Measurements from ENCODE around the gene ING2.

ING2 gene

GRCh38 chr4:183499801-183500200 is 5.1 kb upstream of the ING2 start:
- DNase-seq (ENCODE audit: low read depth, low spot score), result no peak

GRCh38 chr4:183503497-183504063 is 1.3 kb upstream of the ING2 start:
- DNase-seq (ENCODE audit: low read depth, low spot score), result no peak

GRCh38 chr4:183504064-183504929 is 561 bp upstream of the ING2 start:
- peak; percentile 99 for DNase-seq (ENCODE audit: low read depth, low spot score)

- peak; percentile 72 for DNase-seq (ENCODE audit: low read depth, low spot score)
Observed at GRCh38 chr4:183505611-183506388, 942 bp downstream of the ING2 start.

GRCh38 chr4:183506389-183506735 is 1.5 kb downstream of the ING2 start:
- DNase-seq (ENCODE audit: low read depth, low spot score), result no peak

- no peak for DNase-seq (ENCODE audit: low read depth, low spot score)
Observed at GRCh38 chr4:183507925-183508696, 3.3 kb downstream of the ING2 start.

GRCh38 chr4:183508697-183509335 is 4.0 kb downstream of the ING2 start:
- DNase-seq (ENCODE audit: low read depth, low spot score), result no peak

- no peak for DNase-seq (ENCODE audit: low read depth, low spot score)
Observed at GRCh38 chr4:183515411-183515810, 10.6 kb downstream of the ING2 start.

- no peak for DNase-seq (ENCODE audit: low read depth, low spot score)
Observed at GRCh38 chr4:183517194-183517593, 12.3 kb downstream of the ING2 start.

- no peak for DNase-seq (ENCODE audit: low read depth, low spot score)
Observed at GRCh38 chr4:183517781-183518180, 12.9 kb downstream of the ING2 start.

GRCh38 chr4:183522821-183523220 is 18.0 kb downstream of the ING2 start:
- no peak for DNase-seq (ENCODE audit: low read depth, low spot score)

- no peak for DNase-seq (ENCODE audit: low read depth, low spot score)
Observed at GRCh38 chr4:183527326-183527725, 22.5 kb downstream of the ING2 start.

- DNase-seq (ENCODE audit: low read depth, low spot score), result no peak
Observed at GRCh38 chr4:183532821-183533220, 28.0 kb downstream of the ING2 start.

- DNase-seq (ENCODE audit: low read depth, low spot score), result no peak
Observed at GRCh38 chr4:183533698-183534097, 28.8 kb downstream of the ING2 start.

- no peak for DNase-seq (ENCODE audit: low read depth, low spot score)
Observed at GRCh38 chr4:183540410-183541009, 35.7 kb downstream of the ING2 start.

GRCh38 chr4:183541010-183541751 is 36.3 kb downstream of the ING2 start:
- DNase-seq (ENCODE audit: low read depth, low spot score), result no peak

GRCh38 chr4:183541752-183542040 is 36.8 kb downstream of the ING2 start:
- no peak for DNase-seq (ENCODE audit: low read depth, low spot score)

- DNase-seq (ENCODE audit: low read depth, low spot score), result no peak
Observed at GRCh38 chr4:183543435-183543834, 38.6 kb downstream of the ING2 start.

- DNase-seq (ENCODE audit: low read depth, low spot score), result no peak
Observed at GRCh38 chr4:183544109-183544508, 39.3 kb downstream of the ING2 start.

GRCh38 chr4:183546376-183546775 is 41.5 kb downstream of the ING2 start:
- no peak for DNase-seq (ENCODE audit: low read depth, low spot score)

Data from activated naive CD8-positive, alpha-beta T cell treated with anti-CD3 and anti-CD28 coated beads, Interleukin-2, amount 50 U/mL, for 16 hours (primary cell).